Stimulated activated CD4-positive, alpha-beta T cell treated with anti-CD3 and anti-CD28 coated beads, Interleukin-1b, Interleukin-23, amount 100 ng/mL, for 48 hours (primary cell): ENCODE measurements around the gene SPSB3.
A peak's percentile ranks its signal among the peaks of the same experiment; 100 is the strongest.
"Not testable (repeated sequence)": the region's sequence is repeated elsewhere in the genome, so short reads cannot be mapped to it uniquely, and the experiment has no call there.

Experiments used
- DNase-seq: peaks from one replicate; pipeline ENCODE4 v3.0.0-alpha.2; 2020

SPSB3 gene

GRCh38 chr16:1816396-1817275, 34.3 kb upstream of the SPSB3 start:
- no peak for DNase-seq

- DNase-seq, result no peak
Measured at GRCh38 chr16:1815461-1815860, 33.1 kb upstream of the SPSB3 start.

GRCh38 chr16:1812732-1813163, 30.4 kb upstream of the SPSB3 start:
- peak; percentile 68 for DNase-seq

- DNase-seq, result no peak
Measured at GRCh38 chr16:1810536-1810935, 28.2 kb upstream of the SPSB3 start.

GRCh38 chr16:1810106-1810505, 27.7 kb upstream of the SPSB3 start:
- no peak for DNase-seq

GRCh38 chr16:1809281-1809801, 27.0 kb upstream of the SPSB3 start:
- no peak for DNase-seq

- no peak for DNase-seq
Measured at GRCh38 chr16:1808691-1809090, 26.3 kb upstream of the SPSB3 start.

- no peak for DNase-seq
Measured at GRCh38 chr16:1807626-1808025, 25.3 kb upstream of the SPSB3 start.

GRCh38 chr16:1800701-1801100, 18.3 kb upstream of the SPSB3 start:
- no peak for DNase-seq

GRCh38 chr16:1799263-1799662, 16.9 kb upstream of the SPSB3 start:
- DNase-seq, result not testable (repeated sequence)

GRCh38 chr16:1794908-1795666, 12.7 kb upstream of the SPSB3 start:
- no peak for DNase-seq

- no peak for DNase-seq
Measured at GRCh38 chr16:1794221-1794871, 12.0 kb upstream of the SPSB3 start.

GRCh38 chr16:1793578-1794220, 11.3 kb upstream of the SPSB3 start, which contains the start of gene IGFALS:
IGFALS (minus strand) TSS chr16:1793705; CDS start chr16:1793652, 53 bp downstream.
- DNase-seq, result no peak

GRCh38 chr16:1792836-1793577, 10.6 kb upstream of the SPSB3 start:
- DNase-seq, result no peak

- no peak for DNase-seq
Measured at GRCh38 chr16:1791943-1792812, 9.8 kb upstream of the SPSB3 start.

- no peak for DNase-seq
Measured at GRCh38 chr16:1791256-1791942, 9.0 kb upstream of the SPSB3 start.

GRCh38 chr16:1790611-1791255, 8.4 kb upstream of the SPSB3 start:
- no peak for DNase-seq

GRCh38 chr16:1790261-1790610, 7.9 kb upstream of the SPSB3 start:
- no peak for DNase-seq

- no peak for DNase-seq
Measured at GRCh38 chr16:1789643-1790045, 7.3 kb upstream of the SPSB3 start.

GRCh38 chr16:1788708-1789100, 6.3 kb upstream of the SPSB3 start:
- DNase-seq, result no peak
